ENCODE data around the gene FCF1.

- TF ChIP-seq TARDBP (IDR thresholded peaks at IDR 0.05) (no peak), PKNOX1 (IDR thresholded peaks at IDR 0.05) (no peak), ZNF384 (IDR thresholded peaks at IDR 0.05) (no peak), HDGF (IDR thresholded peaks at IDR 0.05; ENCODE audit: borderline replicate concordance) (no peak), FOXM1 (IDR thresholded peaks at IDR 0.05; ENCODE audit: borderline replicate concordance) (no peak), FOXK2 (IDR thresholded peaks at IDR 0.05) (no peak)
Measured at GRCh38 chr14:74671789-74672188, 41.2 kb upstream of the FCF1 start.
